HepG2 (cell line): ENCODE results near the gene PYY. TPM values are rescaled to one million over a fixed set of nuclear protein-coding genes. Genes with fewer than 3 reads are reported as not detected.

ENCODE experiments used
- ATAC-seq: fragments of 200-7000 bp; cut with Tn5 transposase; 3 replicates; pipeline ENCODE4 v1.9.1; 2020; ENCODE audit warnings: mild to moderate bottlenecking, moderate library complexity
- BruUV-seq: library from RNA; stranded (reverse); fragments of 400-500 nt; replicated peaks from 2 replicates; lab custom pipeline; 2021; lab: Mats Ljungman, UMichigan
- CTCF ChIA-PET: fragments of 300-600 bp; formaldehyde crosslinking; extraction: SDS; loops from one replicate; lab custom pipeline; 2021; ENCODE audit warnings: low total read pairs, inconsistent platforms, low intra/inter-chr PET ratio; lab: Yijun Ruan, JAX
- POLR2A ChIA-PET: fragments of 350-600 bp; sonication (Branson Sonifier 250); formaldehyde crosslinking; loops from one replicate; lab custom pipeline; 2020; ENCODE audit warnings: antibody characterized with exemption, inconsistent platforms; lab: Yijun Ruan, JAX
- DNase-seq: peaks from one replicate; pipeline ENCODE4 v3.0.0-alpha.2; 2015; ENCODE audit warnings: low spot score
- FAIRE-seq: peaks from 3 replicates; lab custom pipeline; 2011; peaks lifted over from hg19 to GRCh38; lab: Jason Lieb, UNC
- H2AFZ ChIP-seq: one replicate; pipeline ENCODE4 v1.6.1; 2011; ENCODE audit warnings: low read length, inconsistent platforms
- H3K27ac ChIP-seq: fragments of 300-600 bp; 3 replicates; pipeline ENCODE4 v1.8.0; 2011; ENCODE audit warnings: mixed run types, mild to moderate bottlenecking, mixed read lengths, low read length, inconsistent platforms; ENCODE audit not compliant: insufficient read depth; ENCODE audit errors: extremely low read length
- H3K27me3 ChIP-seq, 2 experiments: fragments of 200-600 bp in 1 of 2; 2 replicates in 1 of 2; 3 replicates in 1 of 2; pipeline versions ENCODE4 v1.6.0 to v1.8.0; 2011; ENCODE audit warnings: low read length in 2 of 2, mild to moderate bottlenecking in 2 of 2, moderate library complexity in 2 of 2, inconsistent platforms in 1 of 2; ENCODE audit not compliant: insufficient read depth in 2 of 2, control insufficient read depth in 1 of 2
- H3K36me3 ChIP-seq, 2 experiments: fragments of 200-600 bp in 1 of 2; replicated peaks in 1 of 2; 2 replicates in 1 of 2; 3 replicates in 1 of 2; pipeline versions ENCODE4 v1.5.1 to v1.8.0; 2011; ENCODE audit warnings: low read length in 2 of 2, inconsistent platforms in 1 of 2; ENCODE audit not compliant: insufficient read depth in 2 of 2, control insufficient read depth in 1 of 2
- H3K4me1 ChIP-seq: 2 replicates; pipeline ENCODE4 v1.5.1; 2012; ENCODE audit warnings: low read length, inconsistent platforms; ENCODE audit not compliant: insufficient read depth
- H3K4me2 ChIP-seq: 2 replicates; pipeline ENCODE4 v1.6.0; 2011; ENCODE audit warnings: low read depth, low read length, inconsistent platforms
- H3K4me3 ChIP-seq, 3 experiments: fragments of 200-600 bp in 1 of 3; sonication (generic), shearing (Covaris generic) in 1 of 3; replicated peaks in 1 of 3; 2 replicates each; pipeline ENCODE4 v1.5.1; 2011 to 2016; ENCODE audit warnings: low read length in 3 of 3, inconsistent platforms in 2 of 3, low read depth in 2 of 3, mild to moderate bottlenecking in 2 of 3, control low read depth in 1 of 3, mixed read lengths in 1 of 3; ENCODE audit not compliant: insufficient read depth in 1 of 3
- H3K79me2 ChIP-seq: one replicate; pipeline ENCODE4 v1.6.1; 2011; ENCODE audit warnings: low read length, inconsistent platforms; ENCODE audit not compliant: insufficient read depth
- H3K9ac ChIP-seq: 2 replicates; pipeline ENCODE4 v1.6.0; 2011; ENCODE audit warnings: mild to moderate bottlenecking, low read depth, low read length, inconsistent platforms; ENCODE audit not compliant: insufficient read depth
- H3K9me3 ChIP-seq: 2 replicates; pipeline ENCODE4 v1.5.1; 2012; ENCODE audit warnings: mild to moderate bottlenecking, low read length
- H4K20me1 ChIP-seq: 2 replicates; pipeline ENCODE4 v1.6.0; 2011; ENCODE audit warnings: inconsistent platforms, mild to moderate bottlenecking, low read length, moderate library complexity; ENCODE audit not compliant: insufficient read depth
- ELF1 ChIP-seq: sonication (generic); formaldehyde crosslinking; IDR thresholded peaks from 2 replicates; pipeline ENCODE4 v1.4.0; 2020; ENCODE audit warnings: missing genetic modification reagents
- GTF2F1 ChIP-seq: fragments of 150-350 bp; IDR thresholded peaks from 2 replicates; pipeline ENCODE4 v1.6.1; 2014; ENCODE audit warnings: low read length
- HNRNPK ChIP-seq: fragments of 200-400 bp; formaldehyde crosslinking; IDR thresholded peaks from 2 replicates; pipeline ENCODE4 v1.6.1; 2018; ENCODE audit warnings: low read length, low read depth, moderate library complexity, mild to moderate bottlenecking; ENCODE audit not compliant: poor library complexity, severe bottlenecking
- ZGPAT ChIP-seq: IDR thresholded peaks from 2 replicates; pipeline ENCODE4 v1.6.1; 2016; ENCODE audit warnings: mild to moderate bottlenecking
- ZNF570 ChIP-seq: sonication (generic); formaldehyde crosslinking; IDR thresholded peaks from 2 replicates; pipeline ENCODE4 v1.4.0; 2020; ENCODE audit warnings: mild to moderate bottlenecking, missing genetic modification reagents, borderline replicate concordance
- ZNF691 ChIP-seq: sonication (generic); formaldehyde crosslinking; IDR thresholded peaks from 2 replicates; pipeline ENCODE4 v1.4.0; 2020; ENCODE audit warnings: missing genetic modification reagents, low read depth, mild to moderate bottlenecking, borderline replicate concordance
- WGBS: methylation state at CpG from one replicate; pipeline ENCODE4 v1.1.6; 2017; ENCODE audit warnings: low lambda C conversion rate; 5-methylcytosine and 5-hydroxymethylcytosine counted together
- in situ Hi-C: cut with HindIII; loops from 2 replicates; pipeline ENCODE4 v1.10.0; 2017; ENCODE audit warnings: low pct_unique_long_range_greater_than_20kb; ENCODE audit not compliant: extremely low pct_ligation_motif_present
- intact Hi-C: fragments of 100-400 bp; cut with micrococcal nuclease; formaldehyde crosslinking; loops from one replicate; pipeline ENCODE4 v1.10.0; 2022; ENCODE audit not compliant: unreplicated experiment
- polyA plus RNA-seq, 8 experiments: library from polyadenylated mRNA; depleted of rRNA in 3 of 8; stranded (reverse) in 7 of 8; unstranded in 1 of 8; fragments of >200 nt; fragmentation: Illumina TruSeq in 4 of 8; extraction: Trizol in 4 of 8; gene quantifications; 2 replicates each; pipeline versions ENCODE4 v1.2.1 to v1.2.3, GENCODE V29; 2011 to 2016; ENCODE audit warnings: low read depth in 4 of 8, missing spikeins in 1 of 8, mixed read lengths in 1 of 8; ENCODE audit not compliant: insufficient read depth in 1 of 8
- total RNA-seq, 5 experiments: library from RNA; depleted of rRNA; stranded (reverse); fragments of >200 nt; fragmentation: Illumina TruSeq; extraction: Trizol; gene quantifications; 2 replicates each; pipeline ENCODE4 v1.2.3, GENCODE V29; 2016; ENCODE audit warnings: low read depth in 1 of 5

The PYY gene
- total and polyA plus RNA-seq, 2 of the 13 experiments (the other 11 are each of a cell fraction or from before 2014, with no cell fraction given) = 0.25 TPM; not detected in 1

- ATAC-seq = no peak
- CTCF ChIA-PET = interaction anchor here (1.6 kb wide), 1 partner anchor 32 kb away, joined by 4 read pairs; no protein-coding TSS in a partner anchor
Observed at GRCh38 chr17:43911904-43912303, 41.8 kb downstream of the PYY start.

More at GRCh38 chr17:43911904-43912303, 41.8 kb downstream of the PYY start:
- WGBS = 2% methylated on average over 8 of the region's 8 CpGs
- Histone ChIP-seq H3K4me1 (peaks cover 15% of the 10 kb centered on the region), H3K4me2 (no peak overlapping the region), H3K79me2 (no peaks in the 10 kb centered on the region), H2AFZ (no peak overlapping the region), H3K9ac (no peak overlapping the region), H3K27me3 (peaks cover 7 to 76% of the 10 kb centered on the region in 2 experiments), H3K4me3 (no peak overlapping the region), H3K9me3 (no peaks in the 10 kb centered on the region), H3K27ac (no peak overlapping the region), H3K36me3 (no peaks in the 10 kb centered on the region), H4K20me1 (no peaks in the 10 kb centered on the region)
- no TSS peak for BruUV-seq
- POLR2A ChIA-PET = no interaction called here
- in situ Hi-C loops = no loop called here
- DNase-seq (no peak), FAIRE-seq (no peak)
- TF ChIP-seq ZNF691 (CRISPR knock-in tag) (no peak), ZNF570 (CRISPR knock-in tag) (no peak), ELF1 (CRISPR knock-in tag) (no peak), HNRNPK (no peak), GTF2F1 (no peak), ZGPAT (CRISPR knock-in tag) (no peak)
- intact Hi-C loops = no loop called here
